Panc1 (cell line): ENCODE data around the gene BLCAP. TPM values are rescaled to one million over a fixed set of nuclear protein-coding genes. Genes with fewer than 3 reads are reported as not detected.

Source experiments
- ATAC-seq: fragments of 200-7000 bp; cut with Tn5 transposase; 2 replicates; pipeline ENCODE4 v1.9.1; 2020; ENCODE audit warnings: mild to moderate bottlenecking, moderate library complexity
- BruUV-seq: library from RNA; stranded (reverse); fragments of 400-500 nt; replicated peaks from 2 replicates; lab custom pipeline; 2021; lab: Mats Ljungman, UMichigan
- CTCF ChIA-PET: fragments of 300-600 bp; sonication (Branson Sonifier 250); formaldehyde crosslinking; loops from one replicate; lab custom pipeline; 2022; ENCODE audit warnings: antibody characterized with exemption; lab: Charles Lee
- POLR2A ChIA-PET: fragments of 300-600 bp; sonication (Branson Sonifier 250); formaldehyde crosslinking; loops from one replicate; lab custom pipeline; 2022; ENCODE audit warnings: antibody characterized with exemption; lab: Charles Lee
- DNase-seq: peaks from one replicate; pipeline ENCODE4 v3.0.0-alpha.2; 2010; ENCODE audit warnings: low read depth, low spot score
- H3K27ac ChIP-seq: 2 replicates; pipeline ENCODE4 v1.5.1; 2011; ENCODE audit warnings: mild to moderate bottlenecking, low read length, inconsistent platforms
- H3K27me3 ChIP-seq: fragments of 200-500 bp; sonication (Bioruptor generic); 2 replicates; pipeline ENCODE4 v1.6.0; 2014; ENCODE audit warnings: low read length, inconsistent platforms; ENCODE audit not compliant: control insufficient read depth, insufficient read depth
- H3K36me3 ChIP-seq: fragments of 200-500 bp; sonication (Bioruptor generic); 2 replicates; pipeline ENCODE4 v1.5.1; 2014; ENCODE audit warnings: inconsistent platforms, mild to moderate bottlenecking, low read length, moderate library complexity; ENCODE audit not compliant: control insufficient read depth, insufficient read depth
- H3K4me1 ChIP-seq: 2 replicates; pipeline ENCODE4 v1.5.1; 2011; ENCODE audit warnings: inconsistent platforms, mild to moderate bottlenecking, low read length, moderate library complexity; ENCODE audit not compliant: control insufficient read depth, insufficient read depth
- H3K4me3 ChIP-seq, 2 experiments: 2 replicates each; pipeline ENCODE4 v1.5.1; 2011 to 2012; ENCODE audit warnings: low read depth in 2 of 2, low read length in 2 of 2, mild to moderate bottlenecking in 2 of 2, inconsistent platforms in 1 of 2, moderate library complexity in 1 of 2
- H3K9me3 ChIP-seq: fragments of 200-500 bp; sonication (Bioruptor generic); 2 replicates; pipeline ENCODE4 v1.5.1; 2014; ENCODE audit warnings: low read depth, mild to moderate bottlenecking, inconsistent platforms, low read length, moderate library complexity; ENCODE audit not compliant: control insufficient read depth, insufficient read depth
- POLR2AphosphoS5 ChIP-seq: IDR thresholded peaks from 2 replicates; pipeline ENCODE4 v1.6.1; 2012; ENCODE audit warnings: mild to moderate bottlenecking, low read depth, low read length, moderate library complexity
- REST ChIP-seq, 2 experiments: IDR thresholded peaks; 2 replicates each; pipeline ENCODE4 v1.6.1; 2011 to 2012; ENCODE audit warnings: low read depth in 2 of 2, control low read depth in 1 of 2, low read length in 1 of 2, mild to moderate bottlenecking in 1 of 2, moderate library complexity in 1 of 2; ENCODE audit not compliant: insufficient read depth in 1 of 2
- SIN3A ChIP-seq: IDR thresholded peaks from 2 replicates; pipeline ENCODE4 v1.6.1; 2012; ENCODE audit warnings: low read depth, mild to moderate bottlenecking, low read length, moderate library complexity, borderline replicate concordance; ENCODE audit not compliant: insufficient read depth
- TCF7L2 ChIP-seq: IDR thresholded peaks from 2 replicates; pipeline ENCODE4 v1.6.1; 2011; ENCODE audit warnings: mild to moderate bottlenecking, low read depth, low read length, inconsistent platforms
- in situ Hi-C: cut with HindIII; loops from 2 replicates; pipeline ENCODE4 v1.10.0; 2016; ENCODE audit warnings: low sequenced_read_pairs, low pct_unique_long_range_greater_than_20kb
- intact Hi-C: fragments of 100-400 bp; cut with micrococcal nuclease; formaldehyde crosslinking; loops from one replicate; pipeline ENCODE4 v1.10.0; 2022; ENCODE audit not compliant: unreplicated experiment
- total RNA-seq: library from RNA; stranded (reverse); gene quantifications from one replicate; pipeline ENCODE4 v1.2.1, GENCODE V29; 2021; ENCODE audit not compliant: unreplicated experiment
- TF ChIP-seq, protein P1 (sequence below): fragments of 450-650 bp; IDR thresholded peaks from 2 replicates; pipeline ENCODE4 v1.5.1; 2017; ENCODE audit warnings: mild to moderate bottlenecking

The BLCAP gene
- total RNA-seq, 1 experiment from 2014 or later: 50.1 TPM

DNA sequence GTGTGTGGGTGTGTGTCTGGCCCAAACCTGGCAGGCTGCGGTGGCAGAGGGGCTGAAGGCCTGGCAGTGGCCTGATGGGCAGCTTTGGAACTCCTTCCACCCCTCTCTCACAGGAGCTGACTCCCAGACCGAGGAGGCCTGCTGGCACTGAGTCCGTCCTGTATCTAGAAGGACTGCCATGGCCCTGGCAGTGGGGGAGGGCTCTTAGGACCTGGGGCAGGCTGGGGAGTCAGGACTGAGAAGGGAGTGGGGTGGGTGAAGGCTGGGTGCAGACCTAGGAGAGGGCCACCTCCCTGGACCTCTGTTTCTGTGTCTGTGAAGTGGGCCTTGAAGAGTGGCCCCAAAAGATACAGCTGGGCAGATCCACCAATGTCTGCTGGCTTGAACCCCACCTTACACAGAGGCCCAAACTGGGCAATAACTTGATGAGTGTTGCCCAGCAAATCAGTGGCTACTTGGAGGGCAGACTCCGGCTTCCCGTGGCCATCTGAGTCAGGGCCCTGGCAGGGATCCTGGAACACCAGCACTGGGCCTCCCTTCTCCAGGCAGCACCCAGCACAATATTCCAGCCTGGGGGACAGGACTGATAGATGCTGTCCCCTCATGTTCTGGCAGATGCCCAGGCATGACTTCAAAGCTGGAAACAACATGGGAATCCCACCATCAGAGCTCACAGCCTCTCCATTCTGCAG is 46.7 kb upstream of the BLCAP start:
- Histone ChIP-seq H3K36me3 (no peaks in the 10 kb centered on the region), H3K27ac (no peak overlapping the region), H3K4me3 (no peak overlapping the region), H3K27me3 (peaks cover 12% of the 10 kb centered on the region), H3K9me3 (no peaks in the 10 kb centered on the region), H3K4me1 (no peaks in the 10 kb centered on the region)
- ATAC-seq: no peak
- ChIA-PET POLR2A (no interaction called here), CTCF (interaction anchor here (0.6 to 1.0 kb wide), 2 partner anchors 10 to 73 kb away, joined by 3 to 5 read pairs; no protein-coding TSS in a partner anchor)
- BruUV-seq: no TSS peak
- in situ Hi-C loops (no loop called here), intact Hi-C loops (loop anchor here (5.0 kb wide), 1 partner anchor 418 kb away; no protein-coding TSS in a partner anchor)
- TF ChIP-seq, protein P1, sequence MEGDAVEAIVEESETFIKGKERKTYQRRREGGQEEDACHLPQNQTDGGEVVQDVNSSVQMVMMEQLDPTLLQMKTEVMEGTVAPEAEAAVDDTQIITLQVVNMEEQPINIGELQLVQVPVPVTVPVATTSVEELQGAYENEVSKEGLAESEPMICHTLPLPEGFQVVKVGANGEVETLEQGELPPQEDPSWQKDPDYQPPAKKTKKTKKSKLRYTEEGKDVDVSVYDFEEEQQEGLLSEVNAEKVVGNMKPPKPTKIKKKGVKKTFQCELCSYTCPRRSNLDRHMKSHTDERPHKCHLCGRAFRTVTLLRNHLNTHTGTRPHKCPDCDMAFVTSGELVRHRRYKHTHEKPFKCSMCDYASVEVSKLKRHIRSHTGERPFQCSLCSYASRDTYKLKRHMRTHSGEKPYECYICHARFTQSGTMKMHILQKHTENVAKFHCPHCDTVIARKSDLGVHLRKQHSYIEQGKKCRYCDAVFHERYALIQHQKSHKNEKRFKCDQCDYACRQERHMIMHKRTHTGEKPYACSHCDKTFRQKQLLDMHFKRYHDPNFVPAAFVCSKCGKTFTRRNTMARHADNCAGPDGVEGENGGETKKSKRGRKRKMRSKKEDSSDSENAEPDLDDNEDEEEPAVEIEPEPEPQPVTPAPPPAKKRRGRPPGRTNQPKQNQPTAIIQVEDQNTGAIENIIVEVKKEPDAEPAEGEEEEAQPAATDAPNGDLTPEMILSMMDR: no peak
- TF ChIP-seq TCF7L2 (no peak), POLR2AphosphoS5 (no peak), SIN3A (no peak), REST (IDR thresholded peaks at IDR 0.05; ENCODE audit: insufficient read depth in 1 of 2, low read depth in 2 of 2, low read length in 1 of 2) (no peak)
- DNase-seq: no peak

DNA sequence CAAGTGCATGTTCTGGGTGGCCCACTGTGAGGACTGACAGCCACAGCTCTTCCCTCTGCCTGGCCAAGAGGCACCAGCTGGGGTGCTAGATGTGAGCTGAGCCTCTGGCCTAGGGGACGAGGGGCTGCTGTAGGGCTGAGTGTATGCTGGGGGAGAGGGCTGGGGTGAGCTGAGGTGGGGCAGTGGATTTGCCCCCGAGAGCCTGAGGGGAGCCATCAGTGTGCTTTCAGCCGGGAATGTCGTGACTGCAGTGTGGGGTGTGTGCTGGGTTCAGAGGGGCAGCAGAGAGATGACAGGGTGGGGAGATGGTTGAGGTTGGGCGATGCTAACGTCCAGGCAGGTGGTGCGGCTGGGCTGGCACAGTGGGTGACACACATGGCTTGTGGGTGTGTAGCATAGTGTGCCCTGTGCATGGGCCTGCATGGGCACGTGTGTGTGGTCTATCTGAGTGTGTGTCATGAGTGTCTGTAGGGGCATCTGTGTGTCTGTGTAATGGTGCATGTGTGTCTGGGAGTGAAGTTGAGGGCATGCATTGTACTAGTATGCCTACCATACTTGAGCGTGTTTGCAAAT is 46.0 kb upstream of the BLCAP start:
- no peak for ATAC-seq
- ChIA-PET POLR2A (no interaction called here), CTCF (interaction anchor here (0.6 kb wide), 1 partner anchor 73 kb away, joined by 5 read pairs; no protein-coding TSS in a partner anchor)
- TF ChIP-seq POLR2AphosphoS5 (no peak), REST (IDR thresholded peaks at IDR 0.05; ENCODE audit: insufficient read depth in 1 of 2, low read depth in 2 of 2, low read length in 1 of 2) (0 out of 4 replicates have a peak, but pooled peaks of 1 of the 2 experiments have one; percentile 27), TCF7L2 (no peak), SIN3A (no peak)
- TF ChIP-seq, protein P1: no peak
- H3K4me1 ChIP-seq: no peaks in the 10 kb centered on the region
- DNase-seq: no peak
- BruUV-seq: no TSS peak
- H3K9me3 ChIP-seq: no peaks in the 10 kb centered on the region
- H3K27ac ChIP-seq: no peak overlapping the region
- intact Hi-C loops (loop anchor here (5.0 kb wide), 1 partner anchor 419 kb away; no protein-coding TSS in a partner anchor), in situ Hi-C loops (no loop called here)
- H3K4me3 ChIP-seq: no peak overlapping the region
- H3K27me3 ChIP-seq: peaks cover 14% of the 10 kb centered on the region
- H3K36me3 ChIP-seq: no peaks in the 10 kb centered on the region
